ENCODE measurements around the gene NDNF.
A peak's percentile ranks its signal among the peaks of the same experiment; 100 is the strongest.

DNA sequence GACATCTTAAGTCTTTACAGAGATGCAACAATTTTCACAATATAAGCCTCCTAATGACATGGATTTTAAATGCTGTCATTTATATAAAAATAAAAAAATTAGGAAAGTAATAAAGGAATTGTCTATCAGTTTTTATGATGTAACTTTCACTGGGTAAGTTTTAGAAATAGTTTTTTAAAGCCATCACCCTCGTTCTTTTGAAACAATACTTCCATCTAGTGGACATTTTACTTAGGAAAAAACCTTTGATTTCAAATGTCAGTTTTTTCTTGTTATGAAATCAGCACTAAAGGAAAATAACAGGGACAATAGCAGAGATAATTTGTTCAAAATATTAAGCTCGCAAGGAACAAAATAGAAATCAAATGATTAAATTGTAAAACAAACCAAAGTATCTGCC lies 24.3 kb upstream of the NDNF start:
- no peak for TF ChIP-seq ZZZ3 (IDR thresholded peaks at IDR 0.05)
- no peak for TF ChIP-seq PHF8 (IDR thresholded peaks at IDR 0.05; ENCODE audit: borderline replicate concordance, low read length)
- TF ChIP-seq, protein P1, sequence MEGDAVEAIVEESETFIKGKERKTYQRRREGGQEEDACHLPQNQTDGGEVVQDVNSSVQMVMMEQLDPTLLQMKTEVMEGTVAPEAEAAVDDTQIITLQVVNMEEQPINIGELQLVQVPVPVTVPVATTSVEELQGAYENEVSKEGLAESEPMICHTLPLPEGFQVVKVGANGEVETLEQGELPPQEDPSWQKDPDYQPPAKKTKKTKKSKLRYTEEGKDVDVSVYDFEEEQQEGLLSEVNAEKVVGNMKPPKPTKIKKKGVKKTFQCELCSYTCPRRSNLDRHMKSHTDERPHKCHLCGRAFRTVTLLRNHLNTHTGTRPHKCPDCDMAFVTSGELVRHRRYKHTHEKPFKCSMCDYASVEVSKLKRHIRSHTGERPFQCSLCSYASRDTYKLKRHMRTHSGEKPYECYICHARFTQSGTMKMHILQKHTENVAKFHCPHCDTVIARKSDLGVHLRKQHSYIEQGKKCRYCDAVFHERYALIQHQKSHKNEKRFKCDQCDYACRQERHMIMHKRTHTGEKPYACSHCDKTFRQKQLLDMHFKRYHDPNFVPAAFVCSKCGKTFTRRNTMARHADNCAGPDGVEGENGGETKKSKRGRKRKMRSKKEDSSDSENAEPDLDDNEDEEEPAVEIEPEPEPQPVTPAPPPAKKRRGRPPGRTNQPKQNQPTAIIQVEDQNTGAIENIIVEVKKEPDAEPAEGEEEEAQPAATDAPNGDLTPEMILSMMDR (IDR thresholded peaks at IDR 0.05 in 2 of 3, conservative IDR thresholded peaks at IDR 0.05 in 1 of 3; ENCODE audit: insufficient read depth in 2 of 3, low read depth in 1 of 3, low read length in 3 of 3), result peak in 1 of 3 experiments; percentile 34; a peak in 2 of 6 replicates
- no peak for TF ChIP-seq POLR2A (conservative IDR thresholded peaks at IDR 0.05)
- no peak for TF ChIP-seq TEAD4 (IDR thresholded peaks at IDR 0.05; ENCODE audit: low read length)
- no peak for TF ChIP-seq TEAD4 (CRISPR knock-in tag; IDR thresholded peaks at IDR 0.05; ENCODE audit: borderline replicate concordance)
- no peak for TF ChIP-seq KLF16 (IDR thresholded peaks at IDR 0.05)
- TF ChIP-seq KAT2B (IDR thresholded peaks at IDR 0.05; ENCODE audit: low read depth, low read length), result no peak
- TF ChIP-seq ZBTB33 (CRISPR knock-in tag; IDR thresholded peaks at IDR 0.05), result no peak

Data from K562 (cell line).